Spleen (tissue), 7 donors: ENCODE data around the gene ITGB2.

ENCODE experiments used
- CTCF ChIP-seq, 11 experiments: fragments of 200-600 bp in 7 of 11; fragments of 450-650 bp in 4 of 11; sonication (generic) in 4 of 11; IDR thresholded peaks in 8 of 11; conservative IDR thresholded peaks in 3 of 11; 1 replicate in 7 of 11; 2 replicates in 4 of 11; pipeline versions ENCODE4 v1.4.0 to v1.8.0; 2016 to 2021; ENCODE audit warnings: antibody characterized with exemption in 11 of 11, inconsistent platforms in 4 of 11, mild to moderate bottlenecking in 1 of 11
- POLR2A ChIP-seq, 3 donors: fragments of 450-650 bp; IDR thresholded peaks; one replicate each; pipeline ENCODE4 v1.5.1; 2017; ENCODE audit warnings: antibody characterized with exemption in 3 of 3, mild to moderate bottlenecking in 1 of 3
- POLR2AphosphoS5 ChIP-seq, 3 donors: sonication (generic); formaldehyde crosslinking; IDR thresholded peaks; one replicate each; pipeline ENCODE4 v1.5.1; 2017; ENCODE audit warnings: antibody characterized with exemption in 3 of 3
- donor health status: DM: no; HTN: no; CAD: no; lungs with moderate emphysema.
- donor health status: DM: no; HTN: no; CAD: no.
- donor health status: DM: no; HTN: no; CAD: no.

GRCh38 chr21:44965251-44966022 lies 44.7 kb upstream of the ITGB2 start:
- TF ChIP-seq CTCF (IDR thresholded peaks at IDR 0.05 in 8 of 11, conservative IDR thresholded peaks at IDR 0.05 in 3 of 11) (no peak), POLR2AphosphoS5 (IDR thresholded peaks at IDR 0.05) (peak in 2 of 3 donors; percentile 13 to 14), POLR2A (IDR thresholded peaks at IDR 0.05) (no peak)
